ENCODE data around the gene FRYL.
A peak's percentile ranks its signal among the peaks of the same experiment; 100 is the strongest.
"Not testable (repeated sequence)": the region's sequence is repeated elsewhere in the genome, so short reads cannot be mapped to it uniquely, and the experiment has no call there.

FRYL gene

DNA sequence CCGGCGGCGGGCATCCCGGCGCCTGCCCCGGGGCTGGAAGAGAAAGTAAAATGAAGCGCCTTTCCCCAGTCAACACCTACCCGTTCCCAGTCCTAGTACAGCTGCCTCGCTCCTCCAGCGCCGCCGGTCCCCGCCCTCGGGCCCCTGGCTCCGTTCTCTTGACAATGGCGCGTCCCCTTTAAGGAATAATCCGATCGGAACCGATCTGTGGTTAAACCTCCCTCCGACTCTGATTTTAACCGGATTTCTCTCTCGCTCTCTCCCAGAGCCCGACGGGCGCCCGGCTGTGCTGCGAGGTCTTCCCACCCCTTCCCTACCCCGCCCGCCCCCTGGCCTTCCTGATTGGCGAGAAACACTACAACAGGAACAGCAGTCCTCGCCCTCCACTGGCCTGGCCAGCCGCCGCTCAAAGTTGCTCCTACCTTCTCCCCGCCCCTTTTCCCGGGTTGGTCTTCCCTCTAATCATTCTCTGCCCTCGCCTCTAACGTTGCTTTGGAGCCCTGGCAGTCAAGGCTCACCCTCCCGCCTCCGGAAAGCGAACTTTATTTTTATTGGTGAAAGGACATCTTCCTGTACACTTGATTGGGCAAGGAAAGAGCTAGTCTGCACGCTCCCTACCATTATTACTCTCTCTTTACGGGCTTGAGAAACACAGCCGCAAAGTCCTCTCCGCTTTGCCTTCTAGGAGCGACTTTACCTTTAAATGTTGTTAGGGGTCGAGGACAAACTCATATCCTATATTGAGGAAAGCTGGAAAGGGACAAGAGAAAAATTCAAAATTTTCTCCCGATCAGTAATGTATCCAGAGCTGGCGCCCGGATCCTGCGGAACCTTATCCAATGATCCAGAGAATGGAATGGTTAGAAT lies at the start of gene FRYL:
Gene FRYL (minus strand): TSS at position 282 of the 867 bp plus-strand sequence. CDS start 145,869 bp downstream, outside the sequence.
- DNase-seq (ENCODE audit: low read depth in 1 of 2, low spot score in 1 of 2): peak; percentile 87 to 98

- DNase-seq (ENCODE audit: low read depth in 1 of 2, low spot score in 1 of 2): no peak
These were observed 47.5 kb upstream of the FRYL start for GRCh38 chr4:48827622-48828021.

DNA sequence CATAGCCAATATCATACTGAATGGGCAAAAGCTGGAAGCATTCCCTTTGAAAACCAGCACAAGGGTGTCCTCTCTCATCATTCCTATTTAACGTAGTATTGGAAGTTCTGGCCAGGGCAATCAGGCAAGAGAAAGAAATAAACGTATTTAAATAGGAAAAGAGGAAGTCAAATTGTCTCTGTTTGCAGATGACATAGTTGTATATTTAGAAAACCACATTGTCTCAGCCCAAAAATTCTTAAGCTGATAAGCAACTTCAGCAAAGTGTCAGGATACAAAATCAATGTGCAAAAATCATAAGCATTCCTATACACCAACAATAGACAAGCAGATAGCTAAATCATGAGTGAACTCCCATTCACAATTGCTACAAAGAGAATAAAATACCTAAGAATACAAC lies 41.4 kb upstream of the FRYL start:
- not testable (repeated sequence) for DNase-seq (ENCODE audit: low read depth in 1 of 2, low spot score in 1 of 2)

DNA sequence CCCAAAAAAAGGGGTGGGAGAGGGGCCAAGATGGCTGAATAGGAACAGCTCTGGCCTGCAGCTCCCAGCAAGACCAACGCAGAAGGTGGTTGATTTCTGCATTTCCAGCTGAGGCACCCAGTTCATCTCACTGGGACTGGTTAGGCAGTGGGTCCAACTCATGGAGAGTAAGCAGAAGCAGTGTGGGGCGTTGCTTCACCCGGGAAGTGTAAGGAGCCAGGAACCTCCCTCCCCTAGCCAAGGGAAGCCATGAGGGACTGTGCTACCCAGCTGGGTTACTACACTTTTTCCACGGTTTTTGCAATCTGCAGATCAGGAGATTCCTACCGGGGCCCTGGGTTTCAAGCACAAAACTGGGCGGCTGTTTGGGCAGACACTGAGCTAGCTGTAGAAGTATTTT lies 36.9 kb upstream of the FRYL start:
- no peak for DNase-seq (ENCODE audit: low read depth in 1 of 2, low spot score in 1 of 2)

DNA sequence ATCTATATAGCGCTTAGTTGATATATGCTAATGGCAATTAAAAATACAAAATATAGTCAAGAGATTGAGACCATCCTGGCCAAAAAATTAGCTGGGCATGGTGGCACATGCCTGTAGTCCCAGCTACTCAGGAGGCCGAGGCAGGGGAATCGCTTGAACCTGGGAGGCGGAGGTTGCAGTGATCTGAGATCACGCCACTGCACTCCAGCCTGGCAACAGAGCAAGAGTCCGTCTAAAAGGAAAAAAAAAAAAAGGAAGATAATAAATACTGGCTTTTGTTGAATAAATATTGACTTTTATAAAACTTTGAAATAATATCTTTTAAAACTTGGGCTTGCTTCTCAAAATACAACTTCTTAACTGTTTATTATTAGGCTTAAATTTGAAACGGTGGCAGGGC lies 36.2 kb upstream of the FRYL start:
- not testable (repeated sequence) for DNase-seq (ENCODE audit: low read depth in 1 of 2, low spot score in 1 of 2)

DNA sequence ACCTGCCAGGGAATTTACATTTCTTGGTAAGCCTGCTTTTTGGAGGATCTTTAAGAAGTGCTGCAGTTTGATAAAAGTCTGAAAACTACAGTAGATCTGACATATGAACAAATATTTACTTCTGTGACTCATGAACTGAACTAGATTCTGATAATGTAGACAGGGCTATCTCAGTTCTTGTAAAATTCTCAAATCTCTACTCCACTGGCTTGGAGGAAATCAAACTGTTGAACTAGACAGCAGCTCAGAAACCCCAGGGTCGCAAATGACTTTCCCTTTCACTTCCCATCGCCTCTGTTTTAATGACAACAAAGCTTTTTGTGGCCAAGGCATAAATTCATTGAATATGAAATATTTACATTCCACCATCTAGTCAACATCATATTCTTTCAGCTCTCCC lies 35.4 kb upstream of the FRYL start:
- no peak for DNase-seq (ENCODE audit: low read depth in 1 of 2, low spot score in 1 of 2)

DNA sequence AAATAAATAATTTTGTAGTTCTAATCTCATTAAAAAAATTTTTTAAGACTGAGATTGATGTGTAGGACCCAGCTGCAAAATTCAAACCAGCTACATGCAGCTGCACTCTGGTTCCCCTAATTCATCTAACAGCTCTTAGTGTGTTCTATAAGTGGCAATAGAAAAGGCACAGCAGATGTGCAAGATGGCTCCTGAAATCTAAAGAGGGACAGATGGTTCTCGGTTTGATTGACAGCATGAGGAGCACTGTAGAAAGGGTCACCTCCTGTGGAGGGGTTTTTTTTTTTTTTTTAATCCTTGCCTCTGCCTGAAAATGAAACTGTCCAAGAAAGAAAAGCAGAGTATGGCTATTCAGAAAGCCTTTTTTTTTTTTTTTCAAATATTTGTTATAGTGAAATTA lies 33.9 kb upstream of the FRYL start:
- DNase-seq (ENCODE audit: low read depth in 1 of 2, low spot score in 1 of 2): no peak

- DNase-seq (ENCODE audit: low read depth in 1 of 2, low spot score in 1 of 2): no peak
These were observed 32.8 kb upstream of the FRYL start for GRCh38 chr4:48812866-48813265.

DNA sequence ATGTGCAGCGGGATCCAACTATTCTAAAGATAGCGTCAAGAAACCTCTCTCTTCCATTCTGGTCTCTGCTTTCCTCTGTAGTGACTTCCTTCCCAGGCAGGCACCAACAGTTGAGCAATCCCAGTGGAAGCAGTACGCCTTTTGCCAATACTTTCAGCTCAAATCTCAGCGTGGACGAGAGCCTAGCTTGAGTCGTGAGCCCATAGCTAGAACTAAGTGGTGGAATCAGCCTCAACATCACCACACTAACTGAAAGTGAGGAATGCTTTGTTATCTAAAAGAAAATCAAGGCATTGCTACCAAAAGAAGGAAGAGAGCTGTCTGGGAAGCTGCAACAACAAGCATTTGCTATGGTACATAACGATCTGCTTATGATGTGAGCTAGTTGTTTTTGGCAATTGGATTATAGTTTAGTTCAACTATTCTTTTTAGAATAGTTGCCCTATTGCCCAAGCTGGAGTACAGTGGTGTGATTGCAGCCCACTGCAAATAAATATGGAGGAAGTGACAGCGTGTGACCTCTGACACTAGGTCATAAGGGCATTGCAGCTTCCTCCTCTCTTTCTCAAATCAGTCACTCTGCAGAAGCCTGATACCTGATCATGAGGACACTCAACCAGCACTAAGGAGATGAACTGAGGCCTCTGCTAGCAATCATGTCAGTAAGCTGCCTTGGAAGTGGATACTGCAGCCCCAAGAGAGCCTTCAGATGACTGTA lies 24.7 kb upstream of the FRYL start:
- DNase-seq (ENCODE audit: low read depth in 1 of 2, low spot score in 1 of 2): no peak

DNA sequence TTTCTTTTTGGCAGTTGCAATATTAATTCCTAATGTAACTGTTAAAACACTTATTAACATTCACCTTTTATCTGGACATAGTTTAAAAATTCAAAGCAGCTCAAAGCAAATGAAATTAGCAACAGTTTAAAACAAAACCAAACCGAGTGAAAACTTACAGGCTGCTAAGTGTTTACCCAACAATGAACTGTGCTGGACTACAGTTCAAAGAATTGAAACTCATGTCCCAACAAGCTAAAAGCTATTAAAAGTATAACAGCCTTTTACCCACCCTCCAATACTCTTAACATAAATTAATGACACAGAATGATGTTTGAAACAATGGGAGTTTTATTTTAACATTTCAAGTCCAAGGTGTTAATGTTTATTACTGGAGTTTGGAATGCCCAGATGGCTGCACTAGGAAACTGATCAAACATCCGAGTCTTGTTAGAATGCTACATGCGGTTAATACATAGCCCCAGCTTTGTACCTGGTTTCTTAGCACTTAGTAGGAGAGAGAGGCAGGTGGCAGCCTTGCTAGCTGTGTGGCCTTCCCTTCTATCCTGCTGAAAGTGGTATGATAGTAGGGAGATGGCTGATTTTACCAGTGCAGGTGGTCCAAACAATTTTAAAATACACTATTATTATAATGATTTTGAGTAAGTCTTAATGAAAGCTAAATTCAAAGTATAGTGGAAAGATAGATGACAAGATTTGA lies 21.1 kb upstream of the FRYL start:
- no peak for DNase-seq (ENCODE audit: low read depth in 1 of 2, low spot score in 1 of 2)

DNA sequence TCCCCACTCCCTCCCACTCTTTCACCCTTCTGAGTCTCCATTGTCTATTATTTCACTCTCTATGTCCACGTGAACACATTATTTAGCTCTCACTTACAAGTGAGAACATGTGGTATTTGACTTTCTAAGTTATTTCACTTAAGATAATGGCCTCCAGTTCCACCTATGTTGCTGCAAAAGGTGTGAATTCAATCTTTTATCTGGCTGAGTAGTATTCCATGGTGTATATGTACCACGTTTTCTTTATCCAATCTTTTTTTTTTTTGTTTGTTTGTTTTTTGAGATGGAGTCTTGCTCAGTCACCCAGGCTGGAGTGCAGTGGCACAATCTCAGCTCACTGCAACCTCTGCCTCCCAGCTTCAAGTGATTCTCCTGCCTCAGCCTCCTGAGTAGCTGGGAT lies 20.1 kb upstream of the FRYL start:
- DNase-seq (ENCODE audit: low read depth in 1 of 2, low spot score in 1 of 2): not testable (repeated sequence)

DNA sequence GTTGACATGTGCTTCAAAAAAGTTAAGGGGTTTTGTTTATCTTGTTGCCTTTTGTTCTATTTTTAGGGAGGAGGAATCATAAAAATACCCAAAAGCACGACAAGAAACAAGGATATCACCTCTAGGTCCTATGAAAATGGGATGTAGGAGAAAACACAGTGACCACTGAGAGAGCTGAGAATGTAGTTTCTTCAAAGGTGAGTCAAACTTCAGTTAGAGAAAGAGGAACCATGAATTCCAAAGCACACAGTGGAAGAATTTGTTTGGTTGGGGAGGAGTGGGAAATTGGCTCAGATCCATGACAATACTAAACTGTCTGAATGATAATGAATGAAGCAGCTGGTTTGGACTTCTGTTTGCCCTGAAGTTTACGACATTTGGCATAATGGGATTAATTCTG lies 19.1 kb upstream of the FRYL start:
- no peak for DNase-seq (ENCODE audit: low read depth in 1 of 2, low spot score in 1 of 2)

- DNase-seq (ENCODE audit: low read depth in 1 of 2, low spot score in 1 of 2): no peak
These were observed 18.0 kb upstream of the FRYL start for GRCh38 chr4:48798117-48798516.

- DNase-seq (ENCODE audit: low read depth in 1 of 2, low spot score in 1 of 2): no peak
These were observed 17.0 kb upstream of the FRYL start for GRCh38 chr4:48796927-48797679.

DNA sequence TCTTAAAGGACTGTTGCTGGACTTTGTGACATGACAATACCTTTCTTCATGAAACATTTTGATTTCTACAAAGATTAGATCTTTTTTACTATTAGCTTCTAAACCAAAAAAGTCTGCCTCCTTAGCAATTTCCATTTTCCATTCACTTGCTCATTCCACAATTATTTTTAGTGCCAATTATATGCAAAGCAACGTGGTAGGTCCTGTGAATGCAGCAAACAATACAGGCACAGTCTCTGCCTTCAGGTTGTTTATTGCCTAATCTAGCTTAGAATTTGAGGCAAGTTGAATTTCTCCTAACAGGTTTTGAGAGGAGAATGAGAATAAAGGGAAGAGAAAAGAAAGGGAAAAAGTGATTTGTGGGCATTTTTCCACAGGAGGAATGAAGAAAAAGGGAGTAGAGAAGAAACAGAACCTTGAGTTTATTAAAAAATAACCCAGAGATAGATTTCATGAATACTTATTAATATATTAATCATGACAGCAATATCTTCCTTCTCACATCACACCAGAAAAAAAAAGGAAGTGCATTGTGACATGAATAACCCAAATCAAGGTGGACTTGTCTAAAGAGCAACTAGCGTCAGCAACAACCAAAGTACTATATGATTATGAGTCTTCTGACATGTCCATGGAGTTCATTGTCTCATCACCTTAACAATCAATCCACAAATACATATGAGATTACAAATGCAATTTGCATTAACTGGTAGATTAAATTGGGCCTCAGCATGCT lies 16.3 kb upstream of the FRYL start:
- no peak for DNase-seq (ENCODE audit: low read depth in 1 of 2, low spot score in 1 of 2)

DNA sequence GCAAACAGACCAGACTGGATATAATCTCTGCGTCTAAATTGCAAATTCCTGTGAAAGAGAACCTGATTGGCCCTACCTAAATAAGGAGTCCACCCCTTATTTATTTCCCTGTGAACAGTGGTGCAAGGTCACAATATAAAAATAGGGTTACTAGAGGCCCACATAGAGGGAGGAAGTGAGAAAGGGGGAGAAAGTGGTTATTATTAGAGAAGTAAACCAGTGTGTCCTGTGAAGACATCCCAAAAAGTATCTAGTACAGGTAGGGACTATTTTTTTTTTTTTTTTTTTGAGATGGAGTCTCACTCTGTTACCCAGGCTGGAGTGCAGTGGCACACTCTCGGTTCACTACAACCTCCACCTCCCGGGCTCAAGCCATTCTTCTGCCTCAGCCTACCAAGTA lies 15.0 kb upstream of the FRYL start:
- no peak for DNase-seq (ENCODE audit: low read depth in 1 of 2, low spot score in 1 of 2)

DNA sequence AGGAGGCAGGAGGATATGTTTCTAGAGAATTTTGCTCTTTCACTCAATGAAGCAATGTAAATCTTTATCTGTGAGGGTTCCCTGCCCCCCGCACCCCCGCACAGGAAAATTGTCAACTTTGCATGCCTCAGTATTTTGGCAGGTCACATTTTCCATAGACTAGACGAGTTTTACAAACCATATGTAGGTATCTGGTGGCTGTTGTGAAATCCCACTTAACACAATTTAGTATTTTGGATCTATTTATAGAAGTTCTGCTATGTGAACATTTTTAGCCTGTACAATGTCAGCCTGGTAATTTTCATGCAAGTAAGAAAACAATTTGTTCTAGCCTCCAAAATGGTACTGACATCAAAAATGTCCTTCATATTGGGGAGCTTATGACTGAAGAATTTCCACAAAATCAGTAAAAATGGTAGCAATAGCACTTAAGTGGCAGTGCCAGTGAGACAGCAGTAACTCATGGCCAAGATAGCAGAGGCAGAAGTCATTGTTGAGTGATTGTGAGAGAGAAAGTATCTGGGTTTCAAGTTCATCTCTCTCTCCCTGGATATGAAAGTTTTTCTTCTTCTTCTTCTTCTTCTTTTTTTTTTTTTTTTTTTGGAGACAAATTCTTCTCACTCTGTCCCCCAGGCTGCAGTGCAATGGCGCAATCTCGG lies 12.4 kb upstream of the FRYL start:
- DNase-seq (ENCODE audit: low read depth in 1 of 2, low spot score in 1 of 2): no peak

- DNase-seq (ENCODE audit: low read depth in 1 of 2, low spot score in 1 of 2): no peak
These were observed 11.2 kb upstream of the FRYL start for GRCh38 chr4:48791313-48791712.

- DNase-seq (ENCODE audit: low read depth in 1 of 2, low spot score in 1 of 2): no peak
These were observed 10.5 kb upstream of the FRYL start for GRCh38 chr4:48790561-48790960.

GRCh38 chr4:48787056-48787455 lies 7.0 kb upstream of the FRYL start:
- DNase-seq (ENCODE audit: low read depth in 1 of 2, low spot score in 1 of 2): no peak

Measured in activated CD4-positive, alpha-beta T cell treated with anti-CD3 and anti-CD28 coated beads, Interleukin-2, amount 50 U/mL, for 24 hours (primary cell).